GM20431 (cell line): Measurements from ENCODE around the gene TFPI.

Experiments
- in situ Hi-C: fragments of 300-500 bp; cut with MseI, MboI; formaldehyde crosslinking; loops from one replicate; pipeline ENCODE4 v1.15.0; 2020; ENCODE audit warnings: low sequenced_read_pairs; ENCODE audit not compliant: unreplicated experiment

The TFPI gene

GRCh38 chr2:187529977-187530721 lies 24.1 kb downstream of the TFPI start:
- in situ Hi-C loops: no loop called here

GRCh38 chr2:187529248-187529976 lies 24.8 kb downstream of the TFPI start:
- in situ Hi-C loops: no loop called here

GRCh38 chr2:187528042-187528441 lies 26.2 kb downstream of the TFPI start:
- in situ Hi-C loops: no loop called here

- in situ Hi-C loops: no loop called here
Measured at GRCh38 chr2:187527262-187527661, 27.0 kb downstream of the TFPI start.

- in situ Hi-C loops: no loop called here
Measured at GRCh38 chr2:187526792-187527191, 27.4 kb downstream of the TFPI start.

GRCh38 chr2:187525163-187525900 lies 28.9 kb downstream of the TFPI start:
- in situ Hi-C loops: no loop called here

- in situ Hi-C loops: loop anchor here (25.0 kb wide), 1 partner anchor 314 kb away; no protein-coding TSS in a partner anchor
Measured at GRCh38 chr2:187523325-187523724, 30.9 kb downstream of the TFPI start.

- in situ Hi-C loops: loop anchor here (25.0 kb wide), 1 partner anchor 317 kb away; no protein-coding TSS in a partner anchor
Measured at GRCh38 chr2:187520121-187520624, 34.1 kb downstream of the TFPI start.

- in situ Hi-C loops: loop anchor here (25.0 kb wide), 1 partner anchor 318 kb away; no protein-coding TSS in a partner anchor
Measured at GRCh38 chr2:187519419-187520120, 34.7 kb downstream of the TFPI start.

- in situ Hi-C loops: loop anchor here (25.0 kb wide), 1 partner anchor 319 kb away; no protein-coding TSS in a partner anchor
Measured at GRCh38 chr2:187517750-187518361, 36.4 kb downstream of the TFPI start.

GRCh38 chr2:187516630-187517510 lies 37.4 kb downstream of the TFPI start:
- in situ Hi-C loops: loop anchor here (25.0 kb wide), 1 partner anchor 320 kb away; no protein-coding TSS in a partner anchor

- in situ Hi-C loops: loop anchor here (25.0 kb wide), 1 partner anchor 322 kb away; no protein-coding TSS in a partner anchor
Measured at GRCh38 chr2:187514930-187515329, 39.3 kb downstream of the TFPI start.

GRCh38 chr2:187514235-187514829 lies 39.9 kb downstream of the TFPI start:
- in situ Hi-C loops: loop anchor here (25.0 kb wide), 1 partner anchor 323 kb away; no protein-coding TSS in a partner anchor

- in situ Hi-C loops: loop anchor here (25.0 kb wide), 1 partner anchor 324 kb away; no protein-coding TSS in a partner anchor
Measured at GRCh38 chr2:187513460-187514234, 40.6 kb downstream of the TFPI start.

- in situ Hi-C loops: loop anchor here (25.0 kb wide), 1 partner anchor 326 kb away; no protein-coding TSS in a partner anchor
Measured at GRCh38 chr2:187511356-187512315, 42.6 kb downstream of the TFPI start.
